Motor neuron (in vitro differentiated cells): ENCODE data around the gene C1orf53. TPM values are rescaled to one million over a fixed set of nuclear protein-coding genes. Genes with fewer than 3 reads are reported as not detected.

Experiments used
- ATAC-seq, 8 experiments: fragments of 200-7000 bp; cut with Tn5 transposase; replicated peaks in 6 of 8; 2 replicates each; pipeline ENCODE4 v1.8.0; 2021; ENCODE audit warnings: mild to moderate bottlenecking in 8 of 8, moderate library complexity in 8 of 8
- H3K27ac ChIP-seq, 2 donors: fragments of 250-450 bp; sonication (Bioruptor Pico); 2 replicates each; pipeline ENCODE4 v1.9.0; 2021; ENCODE audit warnings: antibody characterized with exemption in 2 of 2, mild to moderate bottlenecking in 2 of 2, moderate library complexity in 1 of 2
- H3K4me1 ChIP-seq, 2 donors: fragments of 250-450 bp; sonication (Bioruptor Pico); replicated peaks in 1 of 2; 2 replicates each; pipeline ENCODE4 v1.6.1; 2021; ENCODE audit warnings: antibody characterized with exemption in 2 of 2, mild to moderate bottlenecking in 2 of 2, moderate library complexity in 1 of 2
- H3K4me3 ChIP-seq, 5 donors: fragments of 250-450 bp; sonication (Bioruptor Pico); 2 replicates each; pipeline ENCODE4 v1.9.0; 2021; ENCODE audit warnings: antibody characterized with exemption in 5 of 5, mild to moderate bottlenecking in 5 of 5, moderate library complexity in 4 of 5
- WGBS, 10 experiments: fragments of 450-650 bp; shearing (Covaris generic); methylation state at CpG; one replicate each; pipeline ENCODE4 v1.0.0; 2022; 5-methylcytosine and 5-hydroxymethylcytosine counted together
- in situ Hi-C, 9 experiments: fragments of 400-800 bp; cut with MboI; loops; one replicate each; pipeline ENCODE4 v1.15.0; 2021; ENCODE audit warnings: low sequenced_read_pairs in 9 of 9, low pct_unique_long_range_greater_than_20kb in 2 of 9; ENCODE audit not compliant: unreplicated experiment in 9 of 9
- total RNA-seq, 8 experiments: library from RNA; unstranded; fragments of 300-600 nt; gene quantifications; 2 replicates each; pipeline versions ENCODE4 v1.2.3 to v1.2.4, GENCODE V29; 2022

The C1orf53 gene
- total RNA-seq, 8 experiments from 2014 or later = 4.3 to 40.9 (median 10.1) TPM

GRCh38 chr1:197917805-197918651 lies 15.6 kb downstream of the C1orf53 start:
- in situ Hi-C loops = loop anchor here in 6 of 9 experiments (25.0 kb wide), 3 partner anchors 306 to 769 kb away; no protein-coding TSS in a partner anchor
- H3K4me3 ChIP-seq = peak overlapping the region in 4 of 5 donors; percentile 2 to 20 (median 15)
- ATAC-seq = peak; percentile 14 to 52 (median 40)
- H3K27ac ChIP-seq = no peak overlapping the region
- peaks cover 13 to 33% of the 10 kb centered on the region in 2 donors for H3K4me1 ChIP-seq
- 0 to 5% (median 1%) methylated on average over 6 to 51 of the region's 64 CpGs; no CpG with 5 or more reads in 5 of the 10 experiments for WGBS, 10 experiments

DNA sequence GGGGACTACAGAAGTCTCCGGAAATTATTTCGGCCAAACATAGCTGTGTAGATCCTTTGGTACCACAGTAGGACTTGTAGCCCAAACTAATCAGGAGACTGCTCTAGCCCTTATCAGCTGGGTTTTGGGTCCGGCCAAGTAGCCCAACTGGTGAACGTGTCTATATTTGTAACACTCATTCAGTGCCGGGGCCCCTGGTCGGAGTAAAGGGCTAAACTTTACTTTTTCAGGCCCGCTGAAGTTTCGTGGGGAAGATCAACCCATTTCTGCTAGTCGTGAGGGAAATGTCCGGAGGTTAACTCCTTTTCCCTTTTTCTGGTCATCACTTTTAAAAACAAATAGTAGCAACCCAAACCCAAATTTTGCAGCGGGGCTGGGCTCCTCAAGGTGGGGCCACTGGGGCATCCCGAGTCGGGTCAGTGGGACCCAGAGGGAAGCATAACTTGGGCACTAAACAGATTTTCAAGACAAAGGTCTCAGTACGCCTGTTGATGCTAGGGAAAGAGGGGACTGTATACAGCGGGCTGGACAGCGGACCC lies 16.4 kb downstream of the C1orf53 start:
- in situ Hi-C loops = loop anchor here in 6 of 9 experiments (25.0 kb wide), 3 partner anchors 307 to 768 kb away; no protein-coding TSS in a partner anchor
- Histone ChIP-seq H3K27ac (no peak overlapping the region), H3K4me1 (peaks cover 11 to 28% of the 10 kb centered on the region in 2 donors), H3K4me3 (no peak overlapping the region)
- 0 to 33% (median 5%) methylated on average over 1 to 16 of the region's 16 CpGs; no CpG with 5 or more reads in 1 of the 10 experiments for WGBS, 10 experiments
- no peak for ATAC-seq

DNA sequence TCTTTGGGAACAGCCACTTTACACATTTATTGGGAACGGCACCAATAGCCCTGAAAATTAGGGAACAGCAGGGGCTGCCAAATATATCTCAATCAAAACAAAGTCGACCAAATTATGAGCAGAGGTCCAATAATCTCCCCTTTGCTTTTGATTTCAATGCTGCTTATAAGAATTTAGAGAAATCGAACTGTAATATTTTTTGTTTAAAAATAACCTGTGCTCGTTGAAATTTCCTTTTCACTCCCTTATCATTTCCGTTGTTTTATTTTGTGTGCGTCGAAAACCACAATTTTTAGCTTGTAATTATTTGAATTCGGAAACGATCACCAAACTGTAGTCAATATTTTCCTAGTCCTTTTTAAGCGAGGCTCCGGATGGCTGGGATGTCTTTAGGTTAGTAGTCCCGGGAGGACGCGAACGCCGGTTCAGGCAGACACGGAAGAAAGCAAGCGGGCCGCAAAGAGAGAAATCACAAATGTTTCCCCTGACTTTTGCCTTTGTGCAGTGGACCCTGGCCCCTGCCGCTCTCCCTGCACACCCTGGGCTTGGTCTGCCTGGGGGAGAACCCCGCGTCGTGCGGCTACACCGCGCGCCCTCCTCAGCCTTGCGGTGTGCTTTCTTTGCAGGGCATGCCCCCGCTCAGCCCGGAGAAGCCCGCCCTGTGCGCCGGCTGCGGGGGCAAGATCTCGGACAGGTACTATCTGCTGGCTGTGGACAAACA lies 17.1 kb downstream of the C1orf53 start:
- whole genome bisulfite sequencing, 10 experiments = 2 to 58% (median 4%) methylated on average over 7 to 27 of the region's 35 CpGs
- no peak for ATAC-seq
- Histone ChIP-seq H3K4me3 (no peak overlapping the region), H3K4me1 (peaks cover 11 to 28% of the 10 kb centered on the region in 2 donors), H3K27ac (no peak overlapping the region)
- in situ Hi-C loops = loop anchor here in 6 of 9 experiments (10.0 to 25.0 kb wide), 4 partner anchors 307 to 768 kb away; no protein-coding TSS in a partner anchor

DNA sequence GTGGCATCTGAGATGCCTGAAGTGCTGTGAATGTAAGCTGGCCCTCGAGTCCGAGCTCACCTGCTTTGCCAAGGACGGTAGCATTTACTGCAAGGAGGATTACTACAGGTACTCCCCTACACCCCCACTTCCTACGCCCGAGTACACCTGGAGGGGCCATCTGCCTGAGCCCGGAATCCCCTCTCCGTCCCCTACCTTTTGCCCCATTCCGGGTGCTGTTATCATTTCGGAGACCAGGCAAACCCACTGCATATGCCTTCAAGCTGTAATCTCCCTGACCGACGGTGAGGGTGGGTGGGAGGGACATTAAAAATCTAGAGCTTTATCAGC lies 17.6 kb downstream of the C1orf53 start:
- H3K4me1 ChIP-seq = peaks cover 11 to 28% of the 10 kb centered on the region in 2 donors
- in situ Hi-C loops = loop anchor here in 6 of 9 experiments (10.0 to 25.0 kb wide), 4 partner anchors 308 to 767 kb away; no protein-coding TSS in a partner anchor
- 0 to 61% (median 7%) methylated on average over 1 to 9 of the region's 11 CpGs; no CpG with 5 or more reads in 4 of the 10 experiments for WGBS, 10 experiments
- no peak overlapping the region for H3K27ac ChIP-seq
- ATAC-seq = no peak
- no peak overlapping the region for H3K4me3 ChIP-seq

DNA sequence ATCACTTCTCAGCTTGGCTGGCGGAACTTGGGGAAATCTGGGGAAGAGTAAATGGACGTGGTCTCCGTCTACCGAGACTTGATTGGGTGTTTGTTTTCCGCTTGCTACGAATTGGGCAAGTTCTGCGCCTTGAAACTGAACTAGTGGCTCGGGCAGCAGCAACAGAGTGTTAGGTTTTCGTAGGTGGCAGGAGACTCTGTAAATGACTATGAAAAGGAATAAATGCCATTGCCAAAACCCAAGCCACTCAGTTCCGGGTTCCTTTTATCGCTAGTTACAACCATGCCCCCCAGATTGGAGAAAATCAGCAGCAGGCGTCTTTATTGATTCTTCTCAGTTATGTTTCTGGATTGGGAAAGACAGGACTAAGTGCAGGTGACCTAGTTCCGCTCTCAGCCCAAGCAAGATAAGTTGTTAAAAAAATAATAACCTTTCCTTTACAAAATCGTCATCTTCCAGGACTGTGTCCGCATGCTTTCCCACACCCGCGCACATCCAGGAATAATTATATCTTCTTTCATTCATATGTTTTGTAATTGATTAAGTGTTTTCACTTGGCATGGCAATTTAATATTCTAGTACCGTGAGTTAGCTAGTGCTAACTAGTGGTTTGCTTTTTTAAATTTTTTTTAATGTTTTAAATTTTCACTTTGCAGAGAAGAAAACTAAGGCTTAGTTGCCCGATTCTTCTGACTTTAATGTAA lies 18.1 kb downstream of the C1orf53 start:
- H3K4me3 ChIP-seq = no peak overlapping the region

GRCh38 chr1:197921235-197922069 lies 19.0 kb downstream of the C1orf53 start:
- in situ Hi-C loops = loop anchor here in 6 of 9 experiments (10.0 to 25.0 kb wide), 4 partner anchors 309 to 766 kb away; no protein-coding TSS in a partner anchor
- H3K4me3 ChIP-seq = no peak overlapping the region
- peaks cover 9 to 15% of the 10 kb centered on the region in 2 donors for H3K4me1 ChIP-seq
- 12 to 83% (median 30%) methylated on average over 2 to 27 of the region's 33 CpGs for WGBS, 10 experiments
- ATAC-seq = no peak
- no peak overlapping the region for H3K27ac ChIP-seq

More for the DNA sequence above, 18.1 kb downstream of the C1orf53 start:
- Histone ChIP-seq H3K27ac (no peak overlapping the region), H3K4me1 (peaks cover 11 to 24% of the 10 kb centered on the region in 2 donors)
- 15 to 93% (median 28%) methylated on average over 1 to 19 of the region's 19 CpGs for WGBS, 10 experiments
- no peak for ATAC-seq
- in situ Hi-C loops = loop anchor here in 6 of 9 experiments (10.0 to 25.0 kb wide), 4 partner anchors 308 to 767 kb away; no protein-coding TSS in a partner anchor

DNA sequence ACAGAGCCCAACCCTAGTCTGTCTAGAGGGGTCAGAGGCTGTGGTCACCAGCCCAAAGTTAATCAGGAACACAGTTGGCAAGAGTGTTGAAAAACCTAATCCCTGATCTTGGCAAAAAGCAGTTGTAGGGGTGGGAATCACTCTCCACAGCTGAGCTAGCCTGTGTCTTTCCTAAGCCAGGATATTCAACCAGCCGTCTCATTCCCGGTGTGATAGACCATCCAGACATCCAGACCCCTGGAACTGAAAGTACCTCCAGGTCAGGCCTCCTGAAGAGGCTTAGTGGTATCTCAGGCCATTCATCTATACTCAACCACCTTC lies 19.6 kb downstream of the C1orf53 start:
- Histone ChIP-seq H3K27ac (no peak overlapping the region), H3K4me1 (peaks cover 9 to 13% of the 10 kb centered on the region in 2 donors), H3K4me3 (no peak overlapping the region)
- WGBS, 10 experiments = 69 to 93% (median 78%) methylated on average over 2 of the region's 2 CpGs; no CpG with 5 or more reads in 4 of the 10 experiments
- in situ Hi-C loops = loop anchor here in 6 of 9 experiments (10.0 to 25.0 kb wide), 4 partner anchors 310 to 765 kb away; no protein-coding TSS in a partner anchor
- no peak for ATAC-seq

DNA sequence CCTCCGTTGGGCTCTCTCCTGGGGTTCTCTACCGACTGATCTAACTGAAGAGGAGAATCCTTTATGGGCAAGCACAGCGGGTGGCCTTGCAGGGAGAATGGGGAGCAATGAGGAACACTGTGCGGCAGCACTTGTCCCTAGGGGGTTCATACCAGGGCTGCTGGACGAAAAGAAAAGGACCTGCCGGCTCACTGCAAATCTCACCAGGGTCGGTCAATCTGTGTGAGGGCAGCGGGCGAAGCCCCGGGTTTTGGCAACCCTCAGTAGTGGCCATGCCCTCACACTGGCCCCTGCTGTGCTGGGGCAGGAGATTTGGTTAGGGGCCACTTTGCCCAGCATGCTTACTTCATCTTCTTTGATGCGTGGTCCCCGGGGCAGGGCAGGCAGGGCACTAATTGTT lies 20.6 kb downstream of the C1orf53 start:
- in situ Hi-C loops = loop anchor here in 6 of 9 experiments (10.0 to 25.0 kb wide), 4 partner anchors 311 to 764 kb away; no protein-coding TSS in a partner anchor
- Histone ChIP-seq H3K4me1 (peaks cover 4% of the 10 kb centered on the region in 2 donors), H3K27ac (no peak overlapping the region), H3K4me3 (no peak overlapping the region)
- WGBS, 10 experiments = 20 to 100% (median 46%) methylated on average over 1 to 10 of the region's 12 CpGs; no CpG with 5 or more reads in 3 of the 10 experiments
- no peak for ATAC-seq

GRCh38 chr1:197924516-197925123 lies 22.2 kb downstream of the C1orf53 start:
- in situ Hi-C loops = loop anchor here in 6 of 9 experiments (10.0 to 25.0 kb wide), 4 partner anchors 312 to 763 kb away; no protein-coding TSS in a partner anchor
- Histone ChIP-seq H3K27ac (no peak overlapping the region), H3K4me3 (no peak overlapping the region), H3K4me1 (peaks cover 0 to 2% of the 10 kb centered on the region in 2 donors)
- peak in 6 of 8 experiments; percentile 37 to 88 (median 64) for ATAC-seq
- WGBS, 10 experiments = 0 to 56% (median 29%) methylated on average over 2 to 4 of the region's 4 CpGs; no CpG with 5 or more reads in 1 of the 10 experiments

DNA sequence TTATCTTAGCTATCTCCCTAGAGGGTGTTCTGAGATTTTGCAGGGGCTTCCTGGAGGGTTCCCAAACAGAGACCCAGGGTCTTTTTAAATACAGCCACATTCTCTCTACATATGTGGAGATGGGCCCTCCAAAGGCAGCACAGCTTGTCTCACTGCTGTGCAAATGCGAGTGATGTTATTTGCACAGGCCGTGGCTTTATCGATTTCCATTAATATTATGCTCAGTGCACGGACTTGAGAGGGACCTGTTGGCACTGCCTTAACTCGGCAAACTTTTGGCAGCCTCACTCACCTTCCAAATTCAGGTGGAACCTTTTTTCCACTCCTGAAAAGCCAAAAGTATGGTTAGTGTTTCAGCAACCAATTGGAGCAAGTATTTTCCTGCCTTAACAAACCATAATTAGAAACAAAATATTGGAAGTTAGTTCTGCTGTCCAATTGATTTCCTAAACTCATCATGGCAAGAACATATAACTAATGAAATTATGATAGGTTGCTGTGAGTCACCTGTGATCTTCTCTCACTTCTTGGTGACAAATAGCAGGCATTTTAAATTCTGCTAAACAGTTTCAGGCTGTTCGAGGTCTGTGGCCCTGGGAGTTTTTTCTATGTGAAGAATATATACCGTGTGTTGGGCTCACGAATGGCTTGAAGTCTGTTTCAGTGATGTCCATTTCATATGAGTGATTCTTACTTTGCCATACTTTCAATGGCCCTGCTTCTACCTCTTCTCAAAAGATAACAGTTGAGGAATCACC lies 25.7 kb downstream of the C1orf53 start:
- Histone ChIP-seq H3K4me3 (no peak overlapping the region), H3K27ac (no peak overlapping the region), H3K4me1 (no peaks in the 10 kb centered on the region)
- WGBS, 10 experiments = 65 to 93% (median 84%) methylated on average over 4 to 8 of the region's 8 CpGs; no CpG with 5 or more reads in 2 of the 10 experiments
- in situ Hi-C loops = loop anchor here in 1 of 9 experiments (10.0 to 25.0 kb wide), 2 partner anchors 316 to 537 kb away; no protein-coding TSS in a partner anchor
- no peak for ATAC-seq
